Osteocyte (in vitro differentiated cells): Measurements from ENCODE around the gene MEOX1. TPM values are rescaled to one million over a fixed set of nuclear protein-coding genes. Genes with fewer than 3 reads are reported as not detected.

Experiments used
- DNase-seq: peaks from one replicate; pipeline ENCODE4 v3.0.0; 2021; ENCODE audit warnings: mixed read lengths; ENCODE audit not compliant: unreplicated experiment; ENCODE audit errors: extremely low spot score
- H3K27ac Mint-ChIP-seq: one replicate; pipeline ENCODE4 v1.8.0; 2021; ENCODE audit warnings: mild to moderate bottlenecking, mixed read lengths; ENCODE audit not compliant: unreplicated experiment
- H3K27me3 Mint-ChIP-seq: one replicate; pipeline ENCODE4 v1.8.0; 2021; ENCODE audit warnings: mixed read lengths; ENCODE audit not compliant: unreplicated experiment
- H3K36me3 Mint-ChIP-seq: one replicate; pipeline ENCODE4 v1.8.0; 2021; ENCODE audit warnings: mixed read lengths; ENCODE audit not compliant: unreplicated experiment
- H3K4me1 Mint-ChIP-seq: one replicate; pipeline ENCODE4 v1.8.0; 2021; ENCODE audit warnings: mixed read lengths; ENCODE audit not compliant: unreplicated experiment
- H3K4me3 Mint-ChIP-seq: one replicate; pipeline ENCODE4 v1.8.0; 2021; ENCODE audit warnings: mild to moderate bottlenecking, moderate library complexity, mixed read lengths; ENCODE audit not compliant: unreplicated experiment
- H3K9me3 Mint-ChIP-seq: one replicate; pipeline ENCODE4 v1.8.0; 2021; ENCODE audit warnings: mixed read lengths; ENCODE audit not compliant: unreplicated experiment
- total RNA-seq: library from RNA; stranded (reverse); gene quantifications from 2 replicates; pipeline ENCODE4 v1.2.1, GENCODE V29; 2021
- TF ChIP-seq, protein P1 (sequence below): fragments of 200-600 bp; sonication (generic); IDR thresholded peaks from 2 replicates; pipeline ENCODE4 v1.5.0; 2021; ENCODE audit warnings: antibody characterized with exemption, mild to moderate bottlenecking, moderate library complexity

MEOX1 gene
- total RNA-seq, 1 donor from 2014 or later, result not detected

DNA sequence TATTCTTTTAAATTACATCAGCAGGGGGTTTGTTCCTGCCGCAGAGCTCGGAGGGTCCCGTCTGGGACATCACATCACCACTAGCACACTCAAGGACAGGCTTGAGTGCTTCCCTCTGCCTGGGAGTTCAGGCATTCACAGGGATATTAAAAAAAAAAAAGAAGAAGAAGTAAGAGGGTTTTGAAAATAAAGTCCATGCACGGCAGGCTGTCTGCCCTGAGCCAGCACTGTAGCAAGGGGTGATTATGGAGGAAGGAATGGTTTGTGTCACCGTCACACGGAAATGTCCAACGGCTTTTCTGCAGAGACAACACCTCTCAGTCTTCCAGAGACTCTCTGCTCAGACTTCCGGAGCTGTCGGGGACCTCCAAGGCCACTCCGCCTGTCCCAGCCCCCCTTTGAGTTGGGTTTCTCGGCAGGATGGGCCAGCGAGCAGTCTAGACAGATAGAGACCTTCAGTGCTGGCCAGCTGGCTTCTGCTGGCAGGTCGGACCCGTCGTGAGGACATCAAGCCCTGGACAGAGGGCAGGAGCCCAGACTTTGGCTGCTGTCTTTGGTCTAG lies 33.6 kb downstream of the MEOX1 start:
- Mint-ChIP-seq H3K4me1 (peaks cover 9% of the 10 kb centered on the region), H3K9me3 (no peaks in the 10 kb centered on the region), H3K27ac (no peak overlapping the region), H3K27me3 (peaks cover 30% of the 10 kb centered on the region), H3K36me3 (no peaks in the 10 kb centered on the region), H3K4me3 (no peak overlapping the region)
- TF ChIP-seq, protein P1, sequence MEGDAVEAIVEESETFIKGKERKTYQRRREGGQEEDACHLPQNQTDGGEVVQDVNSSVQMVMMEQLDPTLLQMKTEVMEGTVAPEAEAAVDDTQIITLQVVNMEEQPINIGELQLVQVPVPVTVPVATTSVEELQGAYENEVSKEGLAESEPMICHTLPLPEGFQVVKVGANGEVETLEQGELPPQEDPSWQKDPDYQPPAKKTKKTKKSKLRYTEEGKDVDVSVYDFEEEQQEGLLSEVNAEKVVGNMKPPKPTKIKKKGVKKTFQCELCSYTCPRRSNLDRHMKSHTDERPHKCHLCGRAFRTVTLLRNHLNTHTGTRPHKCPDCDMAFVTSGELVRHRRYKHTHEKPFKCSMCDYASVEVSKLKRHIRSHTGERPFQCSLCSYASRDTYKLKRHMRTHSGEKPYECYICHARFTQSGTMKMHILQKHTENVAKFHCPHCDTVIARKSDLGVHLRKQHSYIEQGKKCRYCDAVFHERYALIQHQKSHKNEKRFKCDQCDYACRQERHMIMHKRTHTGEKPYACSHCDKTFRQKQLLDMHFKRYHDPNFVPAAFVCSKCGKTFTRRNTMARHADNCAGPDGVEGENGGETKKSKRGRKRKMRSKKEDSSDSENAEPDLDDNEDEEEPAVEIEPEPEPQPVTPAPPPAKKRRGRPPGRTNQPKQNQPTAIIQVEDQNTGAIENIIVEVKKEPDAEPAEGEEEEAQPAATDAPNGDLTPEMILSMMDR, result no peak
- no peak for DNase-seq

DNA sequence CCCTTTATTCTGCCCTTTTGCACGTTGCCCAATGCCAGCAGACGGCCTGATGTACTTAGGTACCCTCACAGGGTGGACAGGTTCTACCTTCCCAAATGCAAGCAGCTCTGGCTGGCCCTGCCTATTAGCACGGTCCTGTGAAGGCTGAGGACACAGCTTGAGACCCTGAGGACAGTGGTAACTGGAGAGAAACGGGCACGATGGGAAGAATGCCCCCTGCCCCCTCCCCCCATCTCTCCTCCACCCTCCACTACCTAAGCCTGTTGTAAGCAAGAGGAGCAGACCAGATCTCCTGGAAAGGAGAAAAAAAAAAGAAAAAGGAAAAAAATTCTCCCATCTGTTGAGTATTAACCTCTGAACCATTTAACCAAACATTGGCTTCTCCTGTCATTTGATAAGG lies 34.1 kb downstream of the MEOX1 start:
- Mint-ChIP-seq H3K36me3 (no peaks in the 10 kb centered on the region), H3K4me1 (peaks cover 9% of the 10 kb centered on the region), H3K27ac (no peak overlapping the region), H3K4me3 (no peak overlapping the region), H3K27me3 (peaks cover 29% of the 10 kb centered on the region), H3K9me3 (no peaks in the 10 kb centered on the region)
- no peak for DNase-seq
- TF ChIP-seq, protein P1, result no peak

DNA sequence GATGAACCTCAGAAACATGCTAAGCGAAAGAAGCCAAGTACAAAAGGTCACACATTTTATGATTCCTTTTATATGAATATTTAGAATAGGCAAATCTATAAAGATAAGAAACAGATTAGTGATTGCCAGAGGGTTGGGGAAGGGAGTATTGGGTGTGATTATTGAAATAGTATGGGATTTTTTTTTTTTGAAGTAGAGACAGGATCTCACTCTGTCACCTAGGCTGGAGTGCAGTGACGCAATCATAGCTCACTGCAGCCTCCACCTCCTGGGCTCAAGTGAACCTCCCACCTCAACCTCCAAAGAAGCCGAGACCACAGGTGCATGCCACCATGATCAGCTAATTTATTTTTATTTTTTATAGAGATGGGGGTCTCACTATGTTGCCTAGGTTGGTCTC lies 35.7 kb downstream of the MEOX1 start:
- H3K4me3 Mint-ChIP-seq, result no peak overlapping the region
- TF ChIP-seq, protein P1, result no peak
- H3K27ac Mint-ChIP-seq, result no peak overlapping the region
- no peaks in the 10 kb centered on the region for H3K36me3 Mint-ChIP-seq
- peaks cover 31% of the 10 kb centered on the region for H3K27me3 Mint-ChIP-seq
- no peaks in the 10 kb centered on the region for H3K9me3 Mint-ChIP-seq
- no peak for DNase-seq
- peaks cover 9% of the 10 kb centered on the region for H3K4me1 Mint-ChIP-seq

DNA sequence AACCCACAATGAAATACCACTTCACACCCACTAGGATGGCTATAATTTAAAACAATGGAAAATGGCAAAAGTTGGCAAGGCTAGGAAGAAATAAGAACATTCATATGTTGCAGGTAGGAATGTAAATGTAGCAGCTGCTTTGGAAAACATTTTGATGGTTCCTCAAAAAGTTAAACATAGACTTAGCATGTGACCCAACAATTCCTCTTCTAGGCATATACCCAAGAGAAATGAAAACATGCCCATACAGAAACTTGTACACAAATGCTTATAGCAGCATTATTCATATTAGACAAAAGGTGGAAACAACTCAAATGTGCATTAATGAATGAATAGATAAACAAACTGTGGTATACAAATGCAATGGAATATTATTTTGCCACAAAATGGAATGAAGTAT lies 36.1 kb downstream of the MEOX1 start:
- no peak overlapping the region for H3K4me3 Mint-ChIP-seq
- H3K9me3 Mint-ChIP-seq, result no peaks in the 10 kb centered on the region
- H3K27ac Mint-ChIP-seq, result no peak overlapping the region
- no peaks in the 10 kb centered on the region for H3K36me3 Mint-ChIP-seq
- peaks cover 9% of the 10 kb centered on the region for H3K4me1 Mint-ChIP-seq
- TF ChIP-seq, protein P1, result no peak
- peaks cover 33% of the 10 kb centered on the region for H3K27me3 Mint-ChIP-seq
- DNase-seq, result no peak

DNA sequence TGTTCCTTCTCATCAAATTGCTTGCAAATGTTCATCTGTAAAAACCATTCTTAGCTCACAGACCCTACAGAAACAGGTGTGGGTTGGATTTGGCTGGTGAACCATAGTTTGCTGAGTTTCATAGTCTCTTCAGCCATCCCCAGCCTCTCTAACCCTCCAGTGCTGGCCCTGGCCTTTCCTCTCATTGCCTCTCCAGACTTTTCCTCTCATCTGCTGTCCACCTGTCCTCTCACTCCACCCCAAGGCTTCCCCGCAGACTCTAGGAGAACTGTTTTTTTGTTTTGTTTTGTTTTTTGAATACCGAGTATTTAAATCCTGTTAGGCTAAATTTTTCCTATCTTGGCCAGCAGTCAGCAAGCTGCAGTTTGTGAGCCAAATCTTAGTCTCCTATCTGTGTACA lies 41.1 kb downstream of the MEOX1 start:
- H3K27me3 Mint-ChIP-seq, result peaks cover 27% of the 10 kb centered on the region
- H3K4me3 Mint-ChIP-seq, result no peak overlapping the region
- TF ChIP-seq, protein P1, result no peak
- DNase-seq, result no peak
- H3K27ac Mint-ChIP-seq, result no peak overlapping the region
- H3K36me3 Mint-ChIP-seq, result no peaks in the 10 kb centered on the region
- H3K4me1 Mint-ChIP-seq, result no peaks in the 10 kb centered on the region
- H3K9me3 Mint-ChIP-seq, result no peaks in the 10 kb centered on the region
